Measurements from ENCODE around the gene MEGF10.

DNA sequence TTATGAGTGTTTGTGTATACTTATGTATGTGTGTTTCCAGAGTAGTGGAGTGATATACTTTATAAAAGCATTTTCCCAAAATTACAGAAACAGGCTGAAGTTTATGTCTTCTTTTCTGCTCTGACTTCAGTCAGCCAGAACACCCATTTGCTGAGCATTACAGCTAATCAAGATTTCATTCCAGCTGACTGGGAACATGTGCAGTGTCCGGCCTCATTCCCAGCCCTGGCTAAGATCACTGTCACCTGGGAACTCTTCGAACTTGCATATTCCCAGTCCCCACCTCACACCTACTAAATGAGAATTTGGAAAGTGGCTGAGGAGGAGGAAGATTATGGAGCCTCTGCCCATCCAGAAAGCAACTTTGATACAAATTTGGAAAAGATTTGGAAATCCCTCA lies 136.1 kb downstream of the MEGF10 start:
- TF ChIP-seq, protein P1, sequence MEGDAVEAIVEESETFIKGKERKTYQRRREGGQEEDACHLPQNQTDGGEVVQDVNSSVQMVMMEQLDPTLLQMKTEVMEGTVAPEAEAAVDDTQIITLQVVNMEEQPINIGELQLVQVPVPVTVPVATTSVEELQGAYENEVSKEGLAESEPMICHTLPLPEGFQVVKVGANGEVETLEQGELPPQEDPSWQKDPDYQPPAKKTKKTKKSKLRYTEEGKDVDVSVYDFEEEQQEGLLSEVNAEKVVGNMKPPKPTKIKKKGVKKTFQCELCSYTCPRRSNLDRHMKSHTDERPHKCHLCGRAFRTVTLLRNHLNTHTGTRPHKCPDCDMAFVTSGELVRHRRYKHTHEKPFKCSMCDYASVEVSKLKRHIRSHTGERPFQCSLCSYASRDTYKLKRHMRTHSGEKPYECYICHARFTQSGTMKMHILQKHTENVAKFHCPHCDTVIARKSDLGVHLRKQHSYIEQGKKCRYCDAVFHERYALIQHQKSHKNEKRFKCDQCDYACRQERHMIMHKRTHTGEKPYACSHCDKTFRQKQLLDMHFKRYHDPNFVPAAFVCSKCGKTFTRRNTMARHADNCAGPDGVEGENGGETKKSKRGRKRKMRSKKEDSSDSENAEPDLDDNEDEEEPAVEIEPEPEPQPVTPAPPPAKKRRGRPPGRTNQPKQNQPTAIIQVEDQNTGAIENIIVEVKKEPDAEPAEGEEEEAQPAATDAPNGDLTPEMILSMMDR (IDR thresholded peaks at IDR 0.05) = no peak
- TF ChIP-seq POLR2AphosphoS5 (IDR thresholded peaks at IDR 0.05) (no peak), POLR2A (IDR thresholded peaks at IDR 0.05) (no peak)
